DND-41 (cell line): ENCODE results near the gene COCH.

Experiments
- EZH2 ChIP-seq: IDR thresholded peaks from 3 replicates; pipeline ENCODE4 v1.6.1; 2012; ENCODE audit warnings: borderline replicate concordance, low read depth, mild to moderate bottlenecking, moderate library complexity, low read length, inconsistent platforms; ENCODE audit not compliant: severe bottlenecking
- TF ChIP-seq, protein P1 (sequence below): IDR thresholded peaks from 2 replicates; pipeline ENCODE4 v1.5.1; 2012; ENCODE audit warnings: borderline replicate concordance, low read length, moderate library complexity, mild to moderate bottlenecking; ENCODE audit not compliant: poor library complexity, severe bottlenecking; ENCODE audit errors: extremely low read depth

DNA sequence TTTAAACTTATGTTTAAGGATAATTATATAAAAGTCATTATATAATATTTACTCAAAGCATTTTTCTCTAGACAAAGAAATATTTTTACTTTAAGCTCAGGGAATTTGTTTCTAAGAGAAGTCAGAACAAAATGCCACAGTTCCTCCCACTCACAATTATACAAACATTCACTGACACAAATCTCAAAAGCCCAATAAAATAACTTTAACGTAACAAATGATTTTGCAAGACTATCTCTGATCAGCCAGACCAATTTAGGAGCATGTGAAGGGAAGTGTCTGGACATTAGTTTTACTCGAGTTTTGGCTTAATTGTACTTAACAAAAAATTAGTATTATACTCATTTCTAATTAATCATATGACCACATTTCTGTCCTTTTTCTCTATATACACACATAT is 41.2 kb downstream of the COCH start:
- TF ChIP-seq, protein P1, sequence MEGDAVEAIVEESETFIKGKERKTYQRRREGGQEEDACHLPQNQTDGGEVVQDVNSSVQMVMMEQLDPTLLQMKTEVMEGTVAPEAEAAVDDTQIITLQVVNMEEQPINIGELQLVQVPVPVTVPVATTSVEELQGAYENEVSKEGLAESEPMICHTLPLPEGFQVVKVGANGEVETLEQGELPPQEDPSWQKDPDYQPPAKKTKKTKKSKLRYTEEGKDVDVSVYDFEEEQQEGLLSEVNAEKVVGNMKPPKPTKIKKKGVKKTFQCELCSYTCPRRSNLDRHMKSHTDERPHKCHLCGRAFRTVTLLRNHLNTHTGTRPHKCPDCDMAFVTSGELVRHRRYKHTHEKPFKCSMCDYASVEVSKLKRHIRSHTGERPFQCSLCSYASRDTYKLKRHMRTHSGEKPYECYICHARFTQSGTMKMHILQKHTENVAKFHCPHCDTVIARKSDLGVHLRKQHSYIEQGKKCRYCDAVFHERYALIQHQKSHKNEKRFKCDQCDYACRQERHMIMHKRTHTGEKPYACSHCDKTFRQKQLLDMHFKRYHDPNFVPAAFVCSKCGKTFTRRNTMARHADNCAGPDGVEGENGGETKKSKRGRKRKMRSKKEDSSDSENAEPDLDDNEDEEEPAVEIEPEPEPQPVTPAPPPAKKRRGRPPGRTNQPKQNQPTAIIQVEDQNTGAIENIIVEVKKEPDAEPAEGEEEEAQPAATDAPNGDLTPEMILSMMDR = no peak
- TF ChIP-seq EZH2 = no peak
